ENCODE data around the gene ZNF804A. TPM values are rescaled to one million over a fixed set of nuclear protein-coding genes. Genes with fewer than 3 reads are reported as not detected.

ZNF804A gene
- total RNA-seq, 2 donors from 2014 or later, result 0.14 to 0.68 TPM

GRCh38 chr2:184566716-184567115 is 31.6 kb upstream of the ZNF804A start:
- no peak for ATAC-seq (ENCODE audit: insufficient number of reproducible peaks, low FRiP score, low read depth)
- no peaks in the 10 kb centered on the region for H3K27me3 ChIP-seq (replicated peaks; ENCODE audit: insufficient read depth)
- H3K36me3 ChIP-seq, result no peaks in the 10 kb centered on the region
- no peak overlapping the region for H3K27ac ChIP-seq
- no peak overlapping the region for H3K4me3 ChIP-seq
- TF ChIP-seq CTCF (IDR thresholded peaks at IDR 0.05), result no peak
- H3K9me3 ChIP-seq, result no peaks in the 10 kb centered on the region
- no peaks in the 10 kb centered on the region for H3K4me1 ChIP-seq (ENCODE audit: control insufficient read depth in 1 of 2, low read depth in 2 of 2)
- DNase-seq (ENCODE audit: low spot score), result no peak

- no peak overlapping the region for H3K4me3 ChIP-seq
- no peaks in the 10 kb centered on the region for H3K27me3 ChIP-seq (replicated peaks; ENCODE audit: insufficient read depth)
Observed at GRCh38 chr2:184577056-184577455, 21.3 kb upstream of the ZNF804A start.

DNA sequence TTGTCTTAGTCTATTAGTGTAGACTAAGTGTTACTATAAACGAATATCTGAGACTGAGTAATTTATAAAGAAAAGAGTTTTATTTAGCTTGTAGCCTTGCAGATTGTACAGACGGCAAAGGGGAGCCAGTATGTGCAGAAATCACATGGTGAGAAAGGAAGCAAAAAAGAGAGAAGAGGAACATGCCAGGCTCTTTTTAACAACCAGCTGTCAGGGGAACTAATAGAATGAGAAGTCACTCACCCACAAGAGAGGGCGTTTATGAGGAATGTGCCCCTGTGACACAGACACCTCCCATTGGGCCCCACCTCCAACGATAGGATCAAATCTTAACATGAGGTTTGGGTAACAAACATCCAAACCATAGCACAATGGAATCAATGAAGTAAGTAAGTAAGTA is 20.6 kb upstream of the ZNF804A start:
- TF ChIP-seq CTCF (IDR thresholded peaks at IDR 0.05), result no peak
- no peak for DNase-seq (ENCODE audit: low spot score)
- Histone ChIP-seq H3K36me3 (no peaks in the 10 kb centered on the region), H3K27me3 (replicated peaks; ENCODE audit: insufficient read depth) (no peaks in the 10 kb centered on the region), H3K4me3 (no peak overlapping the region), H3K9me3 (no peaks in the 10 kb centered on the region), H3K27ac (no peak overlapping the region), H3K4me1 (ENCODE audit: control insufficient read depth in 1 of 2, low read depth in 2 of 2) (no peaks in the 10 kb centered on the region)
- no peak for ATAC-seq (ENCODE audit: insufficient number of reproducible peaks, low FRiP score, low read depth)

More at GRCh38 chr2:184577056-184577455, 21.3 kb upstream of the ZNF804A start:
- no peak for DNase-seq (ENCODE audit: low spot score)
- Histone ChIP-seq H3K4me1 (ENCODE audit: control insufficient read depth in 1 of 2, low read depth in 2 of 2) (no peaks in the 10 kb centered on the region), H3K36me3 (no peaks in the 10 kb centered on the region), H3K27ac (no peak overlapping the region), H3K9me3 (no peaks in the 10 kb centered on the region)
- no peak for ATAC-seq (ENCODE audit: insufficient number of reproducible peaks, low FRiP score, low read depth)
- no peak for TF ChIP-seq CTCF (IDR thresholded peaks at IDR 0.05)

GRCh38 chr2:184579226-184579625 is 19.1 kb upstream of the ZNF804A start:
- H3K4me1 ChIP-seq (ENCODE audit: control insufficient read depth in 1 of 2, low read depth in 2 of 2), result no peaks in the 10 kb centered on the region
- DNase-seq (ENCODE audit: low spot score) (no peak), ATAC-seq (ENCODE audit: insufficient number of reproducible peaks, low FRiP score, low read depth) (no peak)
- no peak overlapping the region for H3K27ac ChIP-seq
- no peaks in the 10 kb centered on the region for H3K9me3 ChIP-seq
- H3K4me3 ChIP-seq, result no peak overlapping the region
- H3K27me3 ChIP-seq (replicated peaks; ENCODE audit: insufficient read depth), result no peaks in the 10 kb centered on the region
- H3K36me3 ChIP-seq, result no peaks in the 10 kb centered on the region
- no peak for TF ChIP-seq CTCF (IDR thresholded peaks at IDR 0.05)

GRCh38 chr2:184581391-184581790 is 16.9 kb upstream of the ZNF804A start:
- Histone ChIP-seq H3K4me1 (ENCODE audit: control insufficient read depth in 1 of 2, low read depth in 2 of 2) (no peaks in the 10 kb centered on the region), H3K36me3 (no peaks in the 10 kb centered on the region), H3K4me3 (no peak overlapping the region), H3K27me3 (replicated peaks; ENCODE audit: insufficient read depth) (no peaks in the 10 kb centered on the region), H3K9me3 (no peaks in the 10 kb centered on the region), H3K27ac (no peak overlapping the region)
- no peak for ATAC-seq (ENCODE audit: insufficient number of reproducible peaks, low FRiP score, low read depth)
- no peak for DNase-seq (ENCODE audit: low spot score)
- no peak for TF ChIP-seq CTCF (IDR thresholded peaks at IDR 0.05)
